HAP-1 (cell line): ENCODE measurements around the gene APEH.

ENCODE experiments used
- DNase-seq, 2 experiments: peaks; one replicate each; pipeline ENCODE4 v3.0.0-alpha.2; 2016 to 2020; ENCODE audit warnings: low spot score in 2 of 2
- H3K27me3 ChIP-seq: fragments of 250-450 bp; sonication (Bioruptor Pico); 2 replicates; pipeline ENCODE4 v1.5.1; 2020; ENCODE audit warnings: low read depth, mild to moderate bottlenecking, moderate library complexity
- H3K36me3 ChIP-seq: fragments of 250-450 bp; sonication (Bioruptor Pico); replicated peaks from 2 replicates; pipeline ENCODE4 v1.5.1; 2020; ENCODE audit warnings: mild to moderate bottlenecking
- H3K4me1 ChIP-seq: fragments of 250-450 bp; sonication (Bioruptor Pico); 2 replicates; pipeline ENCODE4 v1.5.1; 2020; ENCODE audit warnings: mild to moderate bottlenecking
- H3K4me3 ChIP-seq: fragments of 250-450 bp; sonication (Bioruptor Pico); 2 replicates; pipeline ENCODE4 v1.5.1; 2020; ENCODE audit warnings: mild to moderate bottlenecking, moderate library complexity
- H3K9me3 ChIP-seq: fragments of 250-450 bp; sonication (Bioruptor Pico); 2 replicates; pipeline ENCODE4 v1.5.1; 2020; ENCODE audit warnings: mild to moderate bottlenecking, moderate library complexity
- in situ Hi-C: fragments of 300-500 bp; cut with MboI; formaldehyde crosslinking; loops from 3 replicates; pipeline ENCODE4 v1.14.3; 2020; ENCODE audit warnings: low sequenced_read_pairs, inconsistent platforms, mixed read lengths

APEH gene

DNA sequence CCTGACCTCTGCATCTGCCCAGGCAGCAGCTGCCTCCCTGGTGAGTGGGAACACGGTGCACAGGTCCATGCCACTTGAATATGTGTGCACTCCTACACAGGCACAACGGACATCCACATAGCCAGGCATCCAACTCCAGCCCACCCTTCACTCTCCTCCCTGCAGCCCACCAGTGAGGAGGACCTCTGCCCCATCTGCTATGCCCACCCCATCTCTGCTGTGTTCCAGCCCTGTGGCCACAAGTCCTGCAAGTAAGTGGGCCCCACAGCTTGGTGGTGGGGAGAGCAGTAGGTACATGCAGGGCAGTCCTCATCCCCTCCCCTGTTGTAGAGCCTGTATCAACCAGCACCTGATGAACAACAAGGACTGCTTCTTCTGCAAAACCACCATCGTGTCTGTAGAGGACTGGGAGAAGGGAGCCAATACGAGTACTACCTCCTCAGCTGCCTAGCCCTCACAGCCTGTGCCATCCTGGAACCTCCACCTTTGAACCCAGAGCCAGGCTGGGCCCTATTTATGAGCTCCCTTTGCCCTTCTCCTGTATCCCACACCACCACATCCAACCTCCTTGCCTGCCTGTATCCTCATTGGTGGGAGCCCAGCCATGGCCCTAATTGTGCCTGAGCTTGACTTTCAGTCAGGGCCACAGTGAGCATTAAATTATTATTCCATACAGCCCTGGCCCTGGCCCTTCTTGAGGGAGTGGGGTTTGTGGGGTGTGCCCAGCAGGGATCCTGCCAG, 46.9 kb downstream of the APEH start:
- in situ Hi-C loops: no loop called here
- no peak for DNase-seq
- H3K36me3 ChIP-seq: peaks cover 40% of the 10 kb centered on the region

DNA sequence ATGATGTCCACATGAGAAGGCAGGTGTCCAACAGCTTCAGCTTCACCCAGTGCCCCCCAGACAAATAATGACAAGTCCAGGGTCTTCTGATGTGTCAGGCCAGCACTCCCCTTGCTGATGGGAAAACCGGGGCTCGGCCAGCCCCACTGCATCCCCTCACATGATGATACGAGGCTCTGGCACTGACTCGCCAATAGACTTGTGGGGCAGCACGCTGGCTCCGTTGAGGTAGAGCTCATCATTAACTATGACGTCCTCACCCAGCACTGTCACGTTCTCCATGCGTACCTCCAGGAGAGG, 47.4 kb downstream of the APEH start:
- H3K4me3 ChIP-seq: no peak overlapping the region
- H3K4me1 ChIP-seq: peaks cover 11% of the 10 kb centered on the region
- peaks cover 37% of the 10 kb centered on the region for H3K36me3 ChIP-seq
- in situ Hi-C loops: no loop called here
- H3K27me3 ChIP-seq: no peaks in the 10 kb centered on the region
- 0 out of 2 replicates have a peak, but pooled peaks cover 3% of the 10 kb centered on the region for H3K9me3 ChIP-seq
- no peak for DNase-seq

More for the DNA sequence above, 46.9 kb downstream of the APEH start:
- 0 out of 2 replicates have a peak, but pooled peaks cover 3% of the 10 kb centered on the region for H3K9me3 ChIP-seq
- no peak overlapping the region for H3K4me3 ChIP-seq
- no peaks in the 10 kb centered on the region for H3K27me3 ChIP-seq
- peaks cover 11% of the 10 kb centered on the region for H3K4me1 ChIP-seq

DNA sequence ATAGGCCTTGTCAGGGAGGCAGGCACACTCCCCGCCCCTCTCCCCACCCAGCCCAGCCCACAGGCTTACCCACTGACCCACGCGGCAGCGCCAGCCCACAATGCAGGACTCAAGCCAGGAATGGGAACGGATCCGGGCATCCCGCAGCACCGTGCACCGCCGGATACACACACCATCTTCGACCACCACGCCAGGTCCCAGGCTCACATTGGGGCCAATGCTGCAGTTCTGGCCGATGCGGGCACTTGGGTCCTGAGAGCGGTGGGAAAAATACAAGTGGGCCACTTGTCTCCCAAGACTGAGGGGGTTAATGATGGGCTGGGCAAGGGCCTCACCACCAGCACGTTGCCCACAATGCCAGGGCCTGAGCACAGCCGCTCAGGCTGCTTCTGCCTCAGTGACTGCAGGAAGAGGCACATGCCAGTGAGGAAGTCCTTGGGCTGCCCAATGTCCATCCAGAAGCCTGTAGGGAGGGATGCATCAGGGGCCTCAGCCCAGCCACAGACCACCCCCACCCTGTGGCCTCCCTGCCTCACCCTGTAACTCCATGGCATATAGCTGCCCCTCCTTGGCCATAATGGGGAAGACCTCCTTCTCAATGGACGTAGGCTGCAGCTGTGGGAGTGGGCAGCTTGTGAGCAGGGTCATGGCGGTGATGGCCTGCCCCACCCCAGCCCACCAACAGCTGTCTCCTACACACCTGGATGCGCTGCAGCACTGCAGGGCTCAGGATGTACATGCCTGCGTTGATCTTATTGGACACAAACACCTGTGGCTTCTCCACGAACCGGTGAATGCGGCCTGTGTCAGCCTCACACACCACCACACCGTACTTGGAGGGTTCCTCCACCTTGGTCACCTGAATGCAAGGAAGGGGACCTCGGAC, 48.0 kb downstream of the APEH start:
- H3K4me1 ChIP-seq: peaks cover 11% of the 10 kb centered on the region

DNA sequence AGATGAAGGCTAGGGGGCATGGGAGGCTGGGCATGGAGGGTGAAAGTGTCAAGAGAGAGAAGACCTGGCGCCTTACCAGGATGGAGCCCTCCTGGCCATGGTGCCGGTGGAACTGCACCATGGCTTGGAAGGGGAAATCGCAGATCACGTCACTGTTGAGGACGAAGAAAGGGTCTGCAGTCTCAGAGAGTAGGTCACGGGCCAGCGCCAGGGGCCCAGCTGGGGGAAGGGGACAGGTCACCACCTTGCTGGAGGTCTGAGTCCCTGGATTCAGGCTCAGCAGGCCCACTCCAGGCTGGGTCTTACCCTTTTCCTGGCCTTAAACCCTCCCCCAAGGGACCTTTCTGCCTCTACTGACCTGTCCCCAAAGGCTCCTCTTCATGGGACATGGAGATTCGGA, 48.7 kb downstream of the APEH start:
- Histone ChIP-seq H3K27me3 (no peaks in the 10 kb centered on the region), H3K4me3 (peak overlapping the region; percentile 97), H3K9me3 (0 out of 2 replicates have a peak, but pooled peaks cover 3% of the 10 kb centered on the region), H3K4me1 (peaks cover 11% of the 10 kb centered on the region), H3K36me3 (peaks cover 46% of the 10 kb centered on the region)
- no peak for DNase-seq
- in situ Hi-C loops: no loop called here

More for the DNA sequence above, 48.0 kb downstream of the APEH start:
- no peak for DNase-seq
- peak overlapping the region; percentile 97; the same call in 1 of the 2 replicates for H3K4me3 ChIP-seq
- 0 out of 2 replicates have a peak, but pooled peaks cover 3% of the 10 kb centered on the region for H3K9me3 ChIP-seq
- in situ Hi-C loops: no loop called here
- H3K27me3 ChIP-seq: no peaks in the 10 kb centered on the region
- H3K36me3 ChIP-seq: peaks cover 39% of the 10 kb centered on the region

DNA sequence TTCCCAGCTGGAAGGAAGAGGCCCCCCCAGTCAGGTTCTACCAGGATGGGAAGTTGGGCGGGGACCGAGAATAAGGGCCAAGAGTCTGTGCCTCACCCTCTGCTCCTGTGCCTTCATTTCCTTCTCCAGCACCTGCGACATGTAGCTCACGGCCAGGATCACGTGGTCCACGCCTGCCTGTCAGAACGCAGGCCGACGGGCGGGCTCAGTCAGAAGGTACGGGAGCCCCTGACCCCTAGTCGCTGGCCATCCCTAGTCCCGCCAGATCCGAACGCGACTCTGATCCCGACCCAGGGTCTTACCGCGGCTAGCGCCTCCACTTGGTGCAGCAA, 49.1 kb downstream of the APEH start:
- peaks cover 11% of the 10 kb centered on the region for H3K4me1 ChIP-seq
- peak; percentile 42 to 70 for DNase-seq
- in situ Hi-C loops: no loop called here
- H3K27me3 ChIP-seq: no peaks in the 10 kb centered on the region
- H3K9me3 ChIP-seq: 0 out of 2 replicates have a peak, but pooled peaks cover 3% of the 10 kb centered on the region
- H3K36me3 ChIP-seq: peaks cover 50% of the 10 kb centered on the region
- peak overlapping the region; percentile 97 for H3K4me3 ChIP-seq

DNA sequence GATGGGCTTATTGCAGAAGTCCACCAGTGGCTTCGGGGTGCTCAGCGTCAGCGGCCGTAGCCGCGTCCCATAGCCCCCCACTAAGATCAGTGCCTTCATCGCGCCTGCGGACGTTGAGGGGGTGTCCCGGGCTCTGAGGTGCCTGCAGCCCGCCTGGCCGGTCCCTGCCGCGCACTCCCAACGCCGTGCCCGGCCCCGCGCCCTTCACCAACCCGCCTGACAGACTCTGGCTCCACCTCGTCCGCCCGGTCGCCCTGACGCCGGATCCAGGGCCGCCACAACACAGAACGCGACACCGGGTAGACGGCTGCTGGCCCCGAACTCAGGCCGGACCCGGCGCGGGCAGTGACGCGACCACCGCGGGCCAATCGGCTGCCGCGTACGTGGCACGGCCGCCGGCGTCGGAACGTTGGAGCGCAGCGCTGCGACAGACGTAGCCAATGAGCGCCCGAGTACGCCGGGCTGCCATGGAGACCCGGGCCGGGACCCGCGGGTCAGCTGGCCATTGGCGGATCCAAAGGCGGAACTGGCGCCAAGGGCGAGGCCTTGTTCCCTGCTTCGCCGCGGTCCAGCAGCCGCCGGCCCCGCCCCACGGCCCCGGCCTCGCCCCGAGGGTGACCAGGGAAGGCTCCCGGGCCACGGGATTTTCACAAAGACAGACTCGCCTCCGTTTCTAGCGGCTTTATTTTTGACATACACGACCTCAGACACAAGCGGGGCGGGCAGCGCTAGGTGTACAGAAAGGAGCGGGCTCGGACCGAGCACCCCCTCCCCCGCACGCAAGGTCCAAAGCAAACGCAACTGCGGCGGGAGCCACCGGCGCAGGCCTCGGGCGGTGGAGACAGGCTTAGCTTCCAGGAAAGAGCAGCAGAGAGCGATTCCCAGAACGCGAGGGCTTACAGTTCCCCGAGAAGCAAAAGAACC, 49.7 kb downstream of the APEH start, which contains the start of gene GMPPB:
Gene GMPPB, minus strand, starts transcription at position 324 of the 924 bp plus-strand sequence. Its CDS starts 225 bp downstream, at position 99.
- in situ Hi-C loops: no loop called here
- Histone ChIP-seq H3K4me1 (peaks cover 11% of the 10 kb centered on the region), H3K27me3 (no peaks in the 10 kb centered on the region), H3K4me3 (peak within 1 kb of the TSS; percentile 97), H3K36me3 (peaks cover 46% of the 10 kb centered on the region), H3K9me3 (0 out of 2 replicates have a peak, but pooled peaks cover 3% of the 10 kb centered on the region)
- DNase-seq: peak; percentile 96

DNA sequence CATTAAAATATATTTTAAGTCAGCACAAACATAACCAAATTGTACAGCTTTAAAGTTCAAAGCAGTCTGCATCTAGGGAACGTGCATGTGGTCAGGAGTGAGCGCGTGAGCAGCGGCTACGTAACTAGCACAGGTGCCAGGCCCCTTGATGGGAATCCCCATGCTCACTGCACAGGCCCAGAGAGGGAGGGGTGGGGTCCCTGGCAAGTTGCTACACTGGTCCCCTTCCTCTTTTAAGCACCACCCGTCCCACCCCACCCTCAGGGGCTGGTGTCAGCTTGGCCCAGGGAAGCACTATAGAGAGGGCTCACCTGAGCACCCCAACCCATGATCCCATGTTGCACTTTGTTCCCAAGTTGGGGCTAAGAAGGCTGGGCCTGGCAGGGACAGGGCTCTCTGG, 50.4 kb downstream of the APEH start:
- 0 out of 2 replicates have a peak, but pooled peaks cover 3% of the 10 kb centered on the region for H3K9me3 ChIP-seq
- H3K4me1 ChIP-seq: peaks cover 11% of the 10 kb centered on the region
- no peaks in the 10 kb centered on the region for H3K27me3 ChIP-seq
- peaks cover 43% of the 10 kb centered on the region for H3K36me3 ChIP-seq
- in situ Hi-C loops: no loop called here
- DNase-seq: no peak
- H3K4me3 ChIP-seq: peak overlapping the region; percentile 97

DNA sequence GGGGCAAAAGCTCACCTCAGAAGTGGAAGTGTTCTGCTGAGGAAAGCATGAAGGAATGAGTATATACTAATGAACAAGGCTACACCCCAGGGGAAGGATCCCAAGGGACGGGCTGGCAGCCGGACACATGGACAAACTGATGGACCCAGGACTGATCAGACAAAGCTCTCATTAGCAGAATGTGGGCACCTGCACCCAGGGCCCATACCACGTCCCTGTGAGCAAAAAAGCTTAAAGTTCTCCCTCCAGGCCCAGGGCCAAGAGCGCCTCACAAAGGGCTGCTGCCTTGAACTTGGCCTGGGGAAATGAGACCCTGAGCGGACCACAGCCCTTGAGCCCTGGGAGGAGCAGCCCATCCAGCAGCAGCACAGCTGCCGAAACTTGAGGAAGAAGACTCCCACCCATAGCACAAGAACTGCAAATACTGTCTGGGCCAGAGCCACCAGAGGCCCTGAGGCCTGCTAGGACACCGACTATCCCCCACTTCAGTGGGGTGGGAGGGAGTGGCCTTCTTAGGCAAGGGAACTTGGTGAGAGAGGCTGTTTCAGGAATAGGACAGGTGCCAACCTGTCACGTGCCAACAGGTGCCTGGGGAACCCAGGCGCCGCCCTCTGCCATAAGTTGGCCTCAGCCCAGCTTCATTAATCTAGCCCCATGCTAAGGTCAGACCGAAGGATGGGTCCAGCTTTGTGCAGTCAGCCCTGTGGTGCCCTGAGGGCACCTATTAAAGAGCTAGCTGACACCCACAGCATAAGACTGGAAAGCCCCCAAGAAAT, 51.9 kb downstream of the APEH start:
- Histone ChIP-seq H3K4me3 (no peak overlapping the region), H3K27me3 (no peaks in the 10 kb centered on the region), H3K9me3 (no peaks in the 10 kb centered on the region), H3K4me1 (peaks cover 9% of the 10 kb centered on the region), H3K36me3 (peaks cover 50% of the 10 kb centered on the region)
- in situ Hi-C loops: no loop called here
- no peak for DNase-seq

DNA sequence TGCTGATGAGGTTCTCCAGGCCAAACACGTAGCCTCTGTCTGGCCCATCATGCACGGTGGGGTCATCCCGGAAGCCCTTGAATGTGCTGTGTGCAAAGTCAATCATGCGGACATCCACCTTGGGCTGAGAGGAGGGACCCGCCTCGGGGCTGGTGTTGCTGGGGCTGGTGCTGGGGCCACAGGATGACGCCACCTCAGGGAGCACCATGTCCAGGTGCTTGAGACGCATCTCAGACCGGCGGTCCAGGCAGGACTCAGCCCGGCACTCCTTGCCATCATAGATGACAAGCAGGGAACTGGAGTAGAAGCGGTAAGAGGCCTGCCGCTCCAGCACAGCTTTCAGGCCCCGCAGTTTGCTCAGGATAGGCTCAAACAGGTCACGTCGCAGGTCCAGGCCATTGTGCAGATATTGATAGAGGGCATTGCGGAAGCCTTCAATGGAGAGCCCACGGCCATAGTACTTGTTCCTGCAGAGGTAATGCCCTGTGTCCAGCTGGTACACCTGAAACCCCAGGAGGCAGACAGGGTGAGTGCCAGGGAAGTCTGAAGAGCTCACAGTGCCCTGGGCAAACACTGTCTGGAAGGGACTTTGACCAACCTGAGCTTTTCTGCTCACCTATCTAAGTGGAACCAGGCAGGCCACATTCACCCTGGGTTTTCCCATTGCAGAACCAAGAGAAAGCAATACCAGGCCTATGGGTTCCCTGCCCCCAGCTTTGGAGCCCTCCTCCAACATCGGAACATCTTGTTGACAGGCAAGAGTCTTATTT, 53.2 kb downstream of the APEH start:
- no peaks in the 10 kb centered on the region for H3K27me3 ChIP-seq
- no peak overlapping the region for H3K4me3 ChIP-seq
- H3K4me1 ChIP-seq: peaks cover 9% of the 10 kb centered on the region
- H3K36me3 ChIP-seq: peaks cover 43% of the 10 kb centered on the region
- no peaks in the 10 kb centered on the region for H3K9me3 ChIP-seq
- in situ Hi-C loops: no loop called here
- DNase-seq: no peak

DNA sequence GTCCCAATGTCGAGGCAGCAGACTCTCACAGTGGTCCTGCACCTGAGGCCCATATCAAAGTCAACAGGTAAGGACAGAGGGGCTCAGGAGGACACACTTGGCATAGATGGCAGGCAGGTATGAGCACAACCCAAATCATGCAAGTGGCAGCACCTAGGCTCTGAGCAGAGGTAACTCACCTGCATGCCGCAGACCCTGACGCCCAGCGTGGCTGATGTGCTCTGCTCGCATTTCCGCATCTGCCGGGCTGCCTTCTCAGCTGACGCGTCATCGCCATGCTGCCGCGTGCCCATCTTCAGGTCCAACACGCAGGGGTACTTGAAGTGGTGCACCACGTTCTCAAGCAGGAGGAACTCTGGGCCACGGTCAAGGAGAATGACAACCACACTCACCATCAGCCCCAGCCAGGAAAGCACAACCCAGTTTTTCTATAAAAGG, 53.8 kb downstream of the APEH start:
- in situ Hi-C loops: no loop called here

DNA sequence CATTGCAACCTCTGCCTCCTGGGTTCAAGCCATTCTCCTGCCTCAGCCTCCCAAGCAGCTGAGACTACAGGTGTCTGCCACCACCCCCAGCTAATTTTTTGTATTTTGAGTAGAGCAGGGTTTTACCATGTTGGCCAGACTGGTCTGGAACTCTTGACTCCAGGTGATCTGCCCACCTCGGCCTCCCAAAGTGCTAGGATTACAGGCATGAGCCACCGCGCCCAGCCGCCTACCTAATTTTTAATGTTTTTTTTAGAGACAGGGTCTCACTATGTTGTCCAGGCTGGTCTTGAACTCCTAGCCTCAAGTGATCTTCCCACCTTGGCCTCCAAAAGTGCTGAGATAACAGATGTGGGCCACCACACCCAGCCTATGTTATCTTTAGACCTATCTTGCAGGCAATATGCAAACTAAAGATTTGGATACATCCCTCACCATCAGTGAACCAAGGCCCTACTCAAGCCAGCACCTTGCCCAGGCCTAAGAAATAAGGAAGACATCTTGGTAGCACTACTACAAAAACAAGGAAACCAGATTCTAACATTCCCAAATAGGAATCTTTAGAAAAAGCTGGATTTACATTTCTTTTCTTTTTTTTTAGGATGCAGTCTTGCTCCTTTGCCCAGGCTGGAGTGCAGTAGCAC, 55.9 kb downstream of the APEH start:
- DNase-seq: no peak
- in situ Hi-C loops: no loop called here
- no peaks in the 10 kb centered on the region for H3K9me3 ChIP-seq
- H3K4me3 ChIP-seq: no peak overlapping the region
- peaks cover 48% of the 10 kb centered on the region for H3K36me3 ChIP-seq
- no peaks in the 10 kb centered on the region for H3K27me3 ChIP-seq
- no peaks in the 10 kb centered on the region for H3K4me1 ChIP-seq

More for the DNA sequence above, 53.8 kb downstream of the APEH start:
- Histone ChIP-seq H3K4me3 (no peak overlapping the region), H3K9me3 (no peaks in the 10 kb centered on the region), H3K4me1 (peaks cover 8% of the 10 kb centered on the region), H3K36me3 (peaks cover 42% of the 10 kb centered on the region), H3K27me3 (no peaks in the 10 kb centered on the region)
- DNase-seq: no peak

DNA sequence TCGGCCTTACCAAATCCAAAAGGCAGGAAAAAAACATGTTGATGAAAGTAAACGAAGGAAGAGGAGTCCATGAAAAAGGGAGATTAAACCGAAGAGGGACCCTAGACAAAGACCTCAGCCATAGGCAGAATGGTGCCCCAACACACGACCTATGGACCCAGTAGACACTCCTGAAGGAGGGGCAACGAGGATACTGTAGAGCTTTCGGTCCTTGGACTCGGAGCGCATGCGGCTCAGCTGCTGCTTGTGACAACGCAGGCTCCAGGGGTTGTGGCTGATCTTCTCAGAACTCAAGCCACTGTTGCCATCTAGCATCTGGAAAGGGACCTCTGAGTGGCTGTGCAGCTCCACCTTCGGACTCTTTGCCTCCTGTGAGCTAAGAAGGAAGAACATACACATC, 58.4 kb downstream of the APEH start:
- Histone ChIP-seq H3K4me1 (no peaks in the 10 kb centered on the region), H3K4me3 (no peak overlapping the region), H3K36me3 (peaks cover 55% of the 10 kb centered on the region), H3K9me3 (no peaks in the 10 kb centered on the region), H3K27me3 (no peaks in the 10 kb centered on the region)
- no peak for DNase-seq
- in situ Hi-C loops: no loop called here
